ENCODE results near the gene CCER1.

- no peak for TF ChIP-seq CTCF (IDR thresholded peaks at IDR 0.05)
- TF ChIP-seq, protein P1, sequence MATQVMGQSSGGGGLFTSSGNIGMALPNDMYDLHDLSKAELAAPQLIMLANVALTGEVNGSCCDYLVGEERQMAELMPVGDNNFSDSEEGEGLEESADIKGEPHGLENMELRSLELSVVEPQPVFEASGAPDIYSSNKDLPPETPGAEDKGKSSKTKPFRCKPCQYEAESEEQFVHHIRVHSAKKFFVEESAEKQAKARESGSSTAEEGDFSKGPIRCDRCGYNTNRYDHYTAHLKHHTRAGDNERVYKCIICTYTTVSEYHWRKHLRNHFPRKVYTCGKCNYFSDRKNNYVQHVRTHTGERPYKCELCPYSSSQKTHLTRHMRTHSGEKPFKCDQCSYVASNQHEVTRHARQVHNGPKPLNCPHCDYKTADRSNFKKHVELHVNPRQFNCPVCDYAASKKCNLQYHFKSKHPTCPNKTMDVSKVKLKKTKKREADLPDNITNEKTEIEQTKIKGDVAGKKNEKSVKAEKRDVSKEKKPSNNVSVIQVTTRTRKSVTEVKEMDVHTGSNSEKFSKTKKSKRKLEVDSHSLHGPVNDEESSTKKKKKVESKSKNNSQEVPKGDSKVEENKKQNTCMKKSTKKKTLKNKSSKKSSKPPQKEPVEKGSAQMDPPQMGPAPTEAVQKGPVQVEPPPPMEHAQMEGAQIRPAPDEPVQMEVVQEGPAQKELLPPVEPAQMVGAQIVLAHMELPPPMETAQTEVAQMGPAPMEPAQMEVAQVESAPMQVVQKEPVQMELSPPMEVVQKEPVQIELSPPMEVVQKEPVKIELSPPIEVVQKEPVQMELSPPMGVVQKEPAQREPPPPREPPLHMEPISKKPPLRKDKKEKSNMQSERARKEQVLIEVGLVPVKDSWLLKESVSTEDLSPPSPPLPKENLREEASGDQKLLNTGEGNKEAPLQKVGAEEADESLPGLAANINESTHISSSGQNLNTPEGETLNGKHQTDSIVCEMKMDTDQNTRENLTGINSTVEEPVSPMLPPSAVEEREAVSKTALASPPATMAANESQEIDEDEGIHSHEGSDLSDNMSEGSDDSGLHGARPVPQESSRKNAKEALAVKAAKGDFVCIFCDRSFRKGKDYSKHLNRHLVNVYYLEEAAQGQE (IDR thresholded peaks at IDR 0.05; ENCODE audit: insufficient read depth in 1 of 2, low read depth in 2 of 2, low read length in 1 of 2): no peak
- no peak for TF ChIP-seq SIN3A (IDR thresholded peaks at IDR 0.05; ENCODE audit: borderline replicate concordance, insufficient read depth, low read depth, low read length)
- TF ChIP-seq POLR2AphosphoS5 (IDR thresholded peaks at IDR 0.05; ENCODE audit: low read depth, low read length): no peak
- no peak for TF ChIP-seq TCF7L2 (IDR thresholded peaks at IDR 0.05; ENCODE audit: low read depth, low read length)
These were observed 548 bp downstream of the CCER1 start for GRCh38 chr12:90954428-90954827.

Data from Panc1 (cell line).